Stomach (tissue), 9 donors: ENCODE measurements around the gene ALOX15B. TPM values are rescaled to one million over a fixed set of nuclear protein-coding genes. Genes with fewer than 3 reads are reported as not detected.

ENCODE experiments used
- DNase-seq, 2 donors: peaks; one replicate each; pipeline versions ENCODE4 v3.0.0 to v3.0.0-alpha.2; 2013 to 2019
- H3K27ac ChIP-seq, 5 donors: fragments of 200-600 bp in 4 of 5; sonication (generic) in 4 of 5; one replicate each; pipeline ENCODE4 v1.5.1; 2013 to 2019; ENCODE audit warnings: mild to moderate bottlenecking in 1 of 5, moderate library complexity in 1 of 5
- H3K27me3 ChIP-seq, 3 donors: fragments of 200-600 bp; sonication (generic); one replicate each; pipeline ENCODE4 v1.5.1; 2017 to 2019; ENCODE audit warnings: mixed run types in 1 of 3
- H3K36me3 ChIP-seq, 4 donors: fragments of 200-600 bp; sonication (generic); 1 replicate in 3 of 4; 2 replicates in 1 of 4; pipeline ENCODE4 v1.5.1; 2016 to 2019
- H3K4me1 ChIP-seq, 4 donors: fragments of 200-600 bp; sonication (generic); one replicate each; pipeline ENCODE4 v1.5.1; 2016 to 2019
- H3K4me3 ChIP-seq, 4 donors: fragments of 200-600 bp; sonication (generic) in 3 of 4; one replicate each; pipeline ENCODE4 v1.5.1; 2016 to 2019; ENCODE audit warnings: mild to moderate bottlenecking in 1 of 4
- H3K9me3 ChIP-seq, 4 donors: fragments of 200-600 bp; sonication (generic); one replicate each; pipeline ENCODE4 v1.5.1; 2016 to 2019
- EP300 ChIP-seq: sonication (generic); formaldehyde crosslinking; IDR thresholded peaks from one replicate; pipeline ENCODE4 v1.6.1; 2017; ENCODE audit warnings: antibody characterized with exemption
- POLR2A ChIP-seq, 4 donors: fragments of 450-650 bp; IDR thresholded peaks; one replicate each; pipeline ENCODE4 v1.6.1; 2016; ENCODE audit warnings: antibody characterized with exemption in 4 of 4, control low read depth in 2 of 4, mild to moderate bottlenecking in 1 of 4, moderate library complexity in 1 of 4
- POLR2AphosphoS5 ChIP-seq, 3 donors: sonication (generic); formaldehyde crosslinking; IDR thresholded peaks; one replicate each; pipeline ENCODE4 v1.6.1; 2016; ENCODE audit warnings: antibody characterized with exemption in 3 of 3
- WGBS, 5 donors: extraction: QIAGEN DNeasy Blood & Tissue Kit in 3 of 5; methylation state at CpG; one replicate each; pipeline versions ENCODE4 v1.1.5 to v1.1.7; 2013 to 2018; 5-methylcytosine and 5-hydroxymethylcytosine counted together
- intact Hi-C: fragments of 100-400 bp; cut with DNase I; formaldehyde crosslinking; loops from one replicate; pipeline ENCODE4 v1.15.1; 2023; ENCODE audit warnings: low total_unique reads
- polyA plus RNA-seq, 3 donors: library from polyadenylated mRNA; stranded (reverse); fragments of 200-250 nt; gene quantifications; one replicate each; pipeline ENCODE4 v1.2.3, GENCODE V29; 2013
- total RNA-seq, 5 donors: library from RNA; depleted of rRNA; stranded (reverse); fragments of >200 nt; gene quantifications; one replicate each; pipeline versions ENCODE4 v1.1.0 to v1.2.3, GENCODE V29; 2014 to 2016
- TF ChIP-seq, protein P1 (sequence below), 7 experiments: fragments of 450-650 bp in 4 of 7; fragments of 200-600 bp in 3 of 7; sonication (generic) in 3 of 7; IDR thresholded peaks; one replicate each; pipeline ENCODE4 v1.5.1; 2016 to 2019; ENCODE audit warnings: antibody characterized with exemption in 7 of 7, control low read depth in 2 of 7, mild to moderate bottlenecking in 1 of 7
- donor health status: healthy with polysubstance abuse.
- donor health status: Bipolar disorder and iron deficiency.
- donor health status: healthy.

ALOX15B gene
- total and polyA plus RNA-seq, 8 donors: 1.5 to 10.5 (median 2.9) TPM; not detected in 1

DNA sequence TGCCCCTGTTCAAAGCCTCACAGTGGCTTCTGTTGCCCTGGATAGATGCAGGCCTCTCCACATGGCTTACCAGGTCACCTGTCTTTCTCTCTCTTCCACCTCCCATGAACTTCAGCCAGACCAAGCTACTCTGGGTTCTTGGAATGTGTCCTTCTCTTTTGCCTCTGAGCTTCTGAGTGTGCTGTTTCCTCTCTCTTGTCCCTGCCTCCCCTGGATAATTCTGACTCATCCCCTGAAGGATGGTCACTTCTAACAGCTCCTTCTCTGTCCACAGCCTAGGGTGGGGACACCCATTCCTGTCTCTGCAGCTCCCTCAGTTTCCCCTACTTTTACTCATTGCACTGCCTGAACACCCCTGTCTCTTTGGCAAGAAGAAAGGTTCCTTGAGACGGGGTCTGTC lies 33.5 kb upstream of the ALOX15B start:
- Histone ChIP-seq H3K27me3 (peaks cover 16 to 73% (median 29%) of the 10 kb centered on the region in 3 donors), H3K27ac (no peak overlapping the region), H3K36me3 (no peaks in the 10 kb centered on the region), H3K9me3 (no peaks in the 10 kb centered on the region), H3K4me3 (no peak overlapping the region), H3K4me1 (peaks cover 18 to 23% (median 19%) of the 10 kb centered on the region in 4 donors)
- TF ChIP-seq, protein P1, sequence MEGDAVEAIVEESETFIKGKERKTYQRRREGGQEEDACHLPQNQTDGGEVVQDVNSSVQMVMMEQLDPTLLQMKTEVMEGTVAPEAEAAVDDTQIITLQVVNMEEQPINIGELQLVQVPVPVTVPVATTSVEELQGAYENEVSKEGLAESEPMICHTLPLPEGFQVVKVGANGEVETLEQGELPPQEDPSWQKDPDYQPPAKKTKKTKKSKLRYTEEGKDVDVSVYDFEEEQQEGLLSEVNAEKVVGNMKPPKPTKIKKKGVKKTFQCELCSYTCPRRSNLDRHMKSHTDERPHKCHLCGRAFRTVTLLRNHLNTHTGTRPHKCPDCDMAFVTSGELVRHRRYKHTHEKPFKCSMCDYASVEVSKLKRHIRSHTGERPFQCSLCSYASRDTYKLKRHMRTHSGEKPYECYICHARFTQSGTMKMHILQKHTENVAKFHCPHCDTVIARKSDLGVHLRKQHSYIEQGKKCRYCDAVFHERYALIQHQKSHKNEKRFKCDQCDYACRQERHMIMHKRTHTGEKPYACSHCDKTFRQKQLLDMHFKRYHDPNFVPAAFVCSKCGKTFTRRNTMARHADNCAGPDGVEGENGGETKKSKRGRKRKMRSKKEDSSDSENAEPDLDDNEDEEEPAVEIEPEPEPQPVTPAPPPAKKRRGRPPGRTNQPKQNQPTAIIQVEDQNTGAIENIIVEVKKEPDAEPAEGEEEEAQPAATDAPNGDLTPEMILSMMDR (IDR thresholded peaks at IDR 0.05): no peak
- no peak for TF ChIP-seq EP300
- no peak for TF ChIP-seq POLR2AphosphoS5 (IDR thresholded peaks at IDR 0.05)
- no peak for TF ChIP-seq POLR2A (IDR thresholded peaks at IDR 0.05)
- no peak for DNase-seq
- intact Hi-C loops: no loop called here
- WGBS, 5 donors: 81 to 94% (median 90%) methylated on average over 1 of the region's 1 CpG

DNA sequence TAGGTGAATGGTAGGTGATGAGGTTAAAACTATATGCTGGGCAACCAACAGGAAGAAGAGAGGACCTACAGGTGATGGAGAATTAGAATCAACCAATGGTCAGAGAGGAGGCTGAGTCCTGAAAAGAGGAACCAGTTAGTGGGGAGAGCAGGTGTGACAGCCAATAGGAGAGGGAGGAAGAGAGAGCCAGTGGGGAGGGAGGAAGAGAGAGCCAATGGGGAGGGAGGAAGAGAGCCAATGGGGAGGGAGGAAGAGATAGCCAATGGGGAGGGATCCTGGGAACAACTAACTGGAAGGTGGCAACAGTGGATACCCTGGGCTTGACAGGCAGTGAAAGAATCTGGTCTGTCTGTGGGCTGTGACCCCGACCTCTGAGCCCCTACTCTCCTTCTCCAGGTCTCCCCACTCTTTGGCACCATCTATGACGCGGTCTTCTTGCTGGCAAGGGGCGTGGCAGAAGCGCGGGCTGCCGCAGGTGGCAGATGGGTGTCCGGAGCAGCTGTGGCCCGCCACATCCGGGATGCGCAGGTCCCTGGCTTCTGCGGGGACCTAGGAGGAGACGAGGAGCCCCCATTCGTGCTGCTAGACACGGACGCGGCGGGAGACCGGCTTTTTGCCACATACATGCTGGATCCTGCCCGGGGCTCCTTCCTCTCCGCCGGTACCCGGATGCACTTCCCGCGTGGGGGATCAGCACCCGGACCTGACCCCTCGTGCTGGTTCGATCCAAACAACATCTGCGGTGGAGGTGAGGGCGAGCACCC lies 32.7 kb upstream of the ALOX15B start:
- Histone ChIP-seq H3K27ac (no peak overlapping the region), H3K9me3 (no peaks in the 10 kb centered on the region), H3K4me3 (no peak overlapping the region), H3K27me3 (peaks cover 16 to 65% (median 29%) of the 10 kb centered on the region in 3 donors), H3K4me1 (peaks cover 17 to 19% (median 18%) of the 10 kb centered on the region in 4 donors), H3K36me3 (no peaks in the 10 kb centered on the region)
- TF ChIP-seq EP300: no peak
- TF ChIP-seq, protein P1 (IDR thresholded peaks at IDR 0.05): no peak
- no peak for TF ChIP-seq POLR2AphosphoS5 (IDR thresholded peaks at IDR 0.05)
- TF ChIP-seq POLR2A (IDR thresholded peaks at IDR 0.05): no peak
- 92 to 96% (median 94%) methylated on average over 21 to 30 of the region's 30 CpGs for WGBS, 5 donors
- no peak for DNase-seq
- intact Hi-C loops: no loop called here

DNA sequence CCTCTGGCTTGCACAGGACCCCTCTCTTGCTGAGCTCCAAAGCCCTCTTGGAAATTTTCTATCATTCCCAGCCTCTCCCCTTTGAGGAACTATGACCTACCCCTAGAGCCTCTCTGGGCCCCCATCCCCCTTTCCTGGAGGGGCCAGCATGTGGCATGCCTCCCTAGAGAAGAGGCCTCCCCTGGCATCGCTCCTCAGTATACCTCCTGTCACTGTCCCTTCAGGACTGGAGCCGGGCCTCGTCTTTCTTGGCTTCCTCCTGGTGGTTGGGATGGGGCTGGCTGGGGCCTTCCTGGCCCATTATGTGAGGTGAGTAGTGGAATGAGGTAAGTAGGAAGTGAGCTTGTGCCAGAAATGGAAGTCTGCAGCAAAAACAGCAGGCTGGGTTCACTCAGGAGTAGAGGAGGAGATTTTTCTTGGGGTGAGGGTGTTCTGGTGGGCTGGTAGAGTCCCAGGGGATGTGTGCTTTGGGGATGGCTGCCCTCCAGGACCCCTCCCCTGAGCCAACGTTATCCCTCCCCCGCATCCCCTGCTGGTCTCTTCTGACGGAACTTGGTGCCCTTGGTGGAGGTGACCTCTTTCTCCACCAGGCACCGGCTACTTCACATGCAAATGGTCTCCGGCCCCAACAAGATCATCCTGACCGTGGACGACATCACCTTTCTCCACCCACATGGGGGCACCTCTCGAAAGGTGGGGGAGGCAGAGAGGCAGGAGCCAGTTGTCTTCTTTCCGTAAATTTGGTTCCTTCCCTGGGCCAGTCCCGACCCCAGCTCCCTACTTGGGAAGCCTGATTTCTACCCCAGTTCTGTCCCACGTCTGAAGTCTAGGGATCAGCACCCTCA lies 31.8 kb upstream of the ALOX15B start:
- H3K27me3 ChIP-seq: peaks cover 15 to 59% (median 26%) of the 10 kb centered on the region in 3 donors
- no peaks in the 10 kb centered on the region for H3K36me3 ChIP-seq
- H3K27ac ChIP-seq: no peak overlapping the region
- no peak overlapping the region for H3K4me3 ChIP-seq
- 66 to 79% (median 72%) methylated on average over 11 to 14 of the region's 14 CpGs for WGBS, 5 donors
- TF ChIP-seq POLR2A (IDR thresholded peaks at IDR 0.05) (no peak), EP300 (no peak), POLR2AphosphoS5 (IDR thresholded peaks at IDR 0.05) (no peak)
- DNase-seq: no peak
- intact Hi-C loops: no loop called here
- H3K9me3 ChIP-seq: no peaks in the 10 kb centered on the region
- H3K4me1 ChIP-seq: peaks cover 16% of the 10 kb centered on the region in 4 donors

DNA sequence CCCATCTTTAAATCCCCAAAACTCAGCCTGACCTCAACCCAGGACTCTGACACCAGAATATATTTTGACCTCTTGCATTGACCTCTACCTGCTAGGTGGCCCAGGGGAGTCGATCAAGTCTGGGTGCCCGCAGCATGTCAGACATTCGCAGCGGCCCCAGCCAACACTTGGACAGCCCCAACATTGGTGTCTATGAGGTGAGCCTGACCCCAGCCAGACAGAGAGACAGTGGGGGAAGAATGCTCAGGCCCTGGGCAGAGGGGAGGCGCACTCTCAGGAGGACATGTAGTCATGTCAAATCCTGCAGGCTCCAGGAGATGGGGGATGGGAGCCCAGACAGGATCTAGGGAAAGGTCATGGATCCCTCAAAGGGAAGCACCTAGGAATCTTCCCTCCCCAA lies 31.0 kb upstream of the ALOX15B start:
- WGBS, 5 donors: 93 to 100% (median 95%) methylated on average over 5 of the region's 5 CpGs

More for the DNA sequence above, 31.0 kb upstream of the ALOX15B start:
- H3K36me3 ChIP-seq: no peaks in the 10 kb centered on the region
- H3K27ac ChIP-seq: no peak overlapping the region
- intact Hi-C loops: no loop called here
- no peak overlapping the region for H3K4me3 ChIP-seq
- H3K27me3 ChIP-seq: peaks cover 7 to 59% (median 18%) of the 10 kb centered on the region in 3 donors
- H3K4me1 ChIP-seq: peaks cover 8 to 9% (median 8%) of the 10 kb centered on the region in 4 donors
- H3K9me3 ChIP-seq: no peaks in the 10 kb centered on the region
- TF ChIP-seq POLR2AphosphoS5 (IDR thresholded peaks at IDR 0.05) (no peak), POLR2A (IDR thresholded peaks at IDR 0.05) (no peak), EP300 (no peak)
- TF ChIP-seq, protein P1 (IDR thresholded peaks at IDR 0.05): no peak
- no peak for DNase-seq
